ENCODE results near the gene TMEM63A. TPM values are rescaled to one million over a fixed set of nuclear protein-coding genes. Genes with fewer than 3 reads are reported as not detected.
A peak's percentile ranks its signal among the peaks of the same experiment; 100 is the strongest.

The TMEM63A gene
- total and polyA plus RNA-seq, 2 of the 13 experiments (the other 11 are each of a cell fraction or from before 2014, with no cell fraction given), result 23.9 to 53.3 TPM

DNA sequence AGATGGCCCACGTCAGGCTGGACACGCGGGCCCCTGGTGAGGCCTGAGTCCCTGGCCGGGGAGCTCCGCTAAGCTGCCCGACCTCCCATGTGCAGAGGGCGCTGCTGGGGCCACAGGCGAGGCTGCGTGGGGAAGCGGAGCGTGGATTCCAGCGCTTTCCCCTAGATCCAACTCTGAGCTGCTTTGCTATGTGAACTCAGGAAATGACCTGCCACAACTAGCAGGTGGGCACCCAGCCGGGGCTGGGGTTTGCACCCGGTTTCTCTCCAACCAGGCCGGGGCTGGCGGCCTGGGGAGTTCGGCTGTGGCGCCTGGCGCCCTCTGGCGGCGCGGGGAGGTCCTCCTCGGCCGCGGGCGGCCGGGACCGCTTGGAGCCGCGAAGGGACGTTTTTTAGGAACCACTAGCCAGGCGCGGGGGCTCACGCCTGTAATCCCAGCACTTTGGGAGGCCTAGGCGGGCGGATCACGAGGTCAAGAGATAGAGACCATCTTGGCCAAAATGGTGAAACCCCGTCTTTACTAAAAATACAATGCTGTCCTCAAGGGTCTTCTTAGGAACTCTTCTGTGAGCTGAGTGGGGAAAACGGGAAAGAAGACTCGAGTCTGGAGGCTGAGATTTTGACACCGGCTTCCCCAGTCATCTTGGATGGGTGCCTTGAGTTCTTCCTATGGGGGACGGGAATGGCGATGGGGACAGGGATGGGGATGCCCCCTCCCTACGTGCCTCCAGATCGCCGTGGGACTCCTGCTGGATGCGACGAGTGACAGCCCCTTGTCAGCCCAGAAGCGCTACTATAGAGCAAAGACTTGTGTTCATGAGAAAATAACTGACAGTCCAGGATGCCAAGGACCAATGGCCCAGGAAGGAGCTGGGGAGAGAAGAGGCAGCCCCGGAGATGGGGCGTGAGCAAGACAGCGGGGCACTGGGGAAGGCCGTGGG, 29.3 kb upstream of the TMEM63A start (continued):
- no peak for TF ChIP-seq SIN3B (IDR thresholded peaks at IDR 0.05; ENCODE audit: low read length)
- TF ChIP-seq, protein P1, sequence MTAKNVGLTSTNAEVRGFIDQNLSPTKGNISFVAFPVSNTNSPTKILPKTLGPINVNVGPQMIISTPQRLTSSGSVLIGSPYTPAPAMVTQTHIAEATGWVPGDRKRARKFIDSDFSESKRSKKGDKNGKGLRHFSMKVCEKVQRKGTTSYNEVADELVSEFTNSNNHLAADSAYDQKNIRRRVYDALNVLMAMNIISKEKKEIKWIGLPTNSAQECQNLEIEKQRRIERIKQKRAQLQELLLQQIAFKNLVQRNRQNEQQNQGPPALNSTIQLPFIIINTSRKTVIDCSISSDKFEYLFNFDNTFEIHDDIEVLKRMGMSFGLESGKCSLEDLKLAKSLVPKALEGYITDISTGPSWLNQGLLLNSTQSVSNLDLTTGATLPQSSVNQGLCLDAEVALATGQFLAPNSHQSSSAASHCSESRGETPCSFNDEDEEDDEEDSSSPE (CRISPR knock-in tag; IDR thresholded peaks at IDR 0.05), result no peak
- TF ChIP-seq ADNP (CRISPR knock-in tag; IDR thresholded peaks at IDR 0.05), result no peak
- TF ChIP-seq KLF12 (CRISPR knock-in tag; IDR thresholded peaks at IDR 0.05; ENCODE audit: borderline replicate concordance), result no peak
- TF ChIP-seq, protein P2, sequence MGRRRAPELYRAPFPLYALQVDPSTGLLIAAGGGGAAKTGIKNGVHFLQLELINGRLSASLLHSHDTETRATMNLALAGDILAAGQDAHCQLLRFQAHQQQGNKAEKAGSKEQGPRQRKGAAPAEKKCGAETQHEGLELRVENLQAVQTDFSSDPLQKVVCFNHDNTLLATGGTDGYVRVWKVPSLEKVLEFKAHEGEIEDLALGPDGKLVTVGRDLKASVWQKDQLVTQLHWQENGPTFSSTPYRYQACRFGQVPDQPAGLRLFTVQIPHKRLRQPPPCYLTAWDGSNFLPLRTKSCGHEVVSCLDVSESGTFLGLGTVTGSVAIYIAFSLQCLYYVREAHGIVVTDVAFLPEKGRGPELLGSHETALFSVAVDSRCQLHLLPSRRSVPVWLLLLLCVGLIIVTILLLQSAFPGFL (CRISPR knock-in tag; IDR thresholded peaks at IDR 0.05), result no peak
- TF ChIP-seq MXD1 (CRISPR knock-in tag; IDR thresholded peaks at IDR 0.05), result no peak; the same call in 1 of the 2 replicates
- TF ChIP-seq ZNF670 (CRISPR knock-in tag; IDR thresholded peaks at IDR 0.05; ENCODE audit: borderline replicate concordance), result no peak
- no peak for TF ChIP-seq ARID3A (IDR thresholded peaks at IDR 0.05; ENCODE audit: low read depth, low read length)
- no peak for TF ChIP-seq DNMT3B (CRISPR knock-in tag; conservative IDR thresholded peaks at IDR 0.05)
- TF ChIP-seq SALL2 (CRISPR knock-in tag; IDR thresholded peaks at IDR 0.05), result peak; percentile 44; the same call in 1 of the 2 replicates
- TF ChIP-seq ZNF543 (CRISPR knock-in tag; IDR thresholded peaks at IDR 0.05), result no peak
- no peak for TF ChIP-seq ELF1 (CRISPR knock-in tag; IDR thresholded peaks at IDR 0.05)
- TF ChIP-seq ZGPAT (CRISPR knock-in tag; IDR thresholded peaks at IDR 0.05), result no peak; the same call in 1 of the 2 replicates
- TF ChIP-seq PTBP1 (IDR thresholded peaks at IDR 0.05; ENCODE audit: low read depth, low read length, poor library complexity, severe bottlenecking), result no peak
- TF ChIP-seq ZNF615 (CRISPR knock-in tag; IDR thresholded peaks at IDR 0.05; ENCODE audit: borderline replicate concordance), result no peak
- no peak for TF ChIP-seq GMEB1 (CRISPR knock-in tag; IDR thresholded peaks at IDR 0.05; ENCODE audit: borderline replicate concordance)
- no peak for TF ChIP-seq ATRX (CRISPR knock-in tag; IDR thresholded peaks at IDR 0.05; ENCODE audit: borderline replicate concordance)

Measured in HepG2 (cell line).